ENCODE data around the gene DPYSL5. TPM values are rescaled to one million over a fixed set of nuclear protein-coding genes. Genes with fewer than 3 reads are reported as not detected.
A peak's percentile ranks its signal among the peaks of the same experiment; 100 is the strongest.
"Not testable (repeated sequence)": the region's sequence is repeated elsewhere in the genome, so short reads cannot be mapped to it uniquely, and the experiment has no call there.

Gene DPYSL5
- total RNA-seq, 6 experiments from 2014 or later: not detected

DNA sequence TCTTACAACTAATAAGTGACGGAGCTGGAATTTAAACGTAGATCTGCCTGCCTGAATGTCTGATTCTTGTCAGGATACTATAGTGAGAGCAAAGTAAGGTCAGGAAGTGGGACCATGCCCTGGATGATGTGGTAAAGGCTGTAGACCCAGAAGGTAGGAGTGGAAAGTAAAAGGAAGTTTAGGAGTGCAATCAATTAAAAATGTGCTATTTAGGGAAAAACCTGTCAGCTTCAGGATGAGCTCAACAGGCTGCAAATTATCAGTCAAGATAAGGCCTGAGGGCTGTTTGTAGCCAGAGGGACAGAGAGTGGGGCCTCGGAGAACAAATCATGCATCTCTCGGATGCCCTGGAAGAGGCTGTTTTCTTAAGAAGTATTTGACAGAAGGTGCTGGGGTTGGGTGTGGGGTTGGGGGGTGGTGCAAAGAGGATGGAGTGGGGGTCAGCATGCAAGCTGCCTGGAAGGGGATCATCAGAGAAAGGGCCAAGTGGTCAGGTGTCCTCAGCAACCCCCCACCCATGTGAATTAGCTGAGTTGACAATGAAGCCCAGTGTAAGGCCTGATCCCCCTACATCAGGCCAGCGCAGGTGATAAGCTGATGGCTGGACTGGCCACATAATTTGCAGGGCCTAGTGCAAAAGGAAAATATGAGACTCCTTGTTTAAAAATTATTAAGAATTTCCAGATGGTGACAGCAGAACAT lies 69.4 kb downstream of the DPYSL5 start:
- no peaks in the 10 kb centered on the region for H3K27me3 ChIP-seq
- intact Hi-C loops (cut with DNase I): no loop called here

DNA sequence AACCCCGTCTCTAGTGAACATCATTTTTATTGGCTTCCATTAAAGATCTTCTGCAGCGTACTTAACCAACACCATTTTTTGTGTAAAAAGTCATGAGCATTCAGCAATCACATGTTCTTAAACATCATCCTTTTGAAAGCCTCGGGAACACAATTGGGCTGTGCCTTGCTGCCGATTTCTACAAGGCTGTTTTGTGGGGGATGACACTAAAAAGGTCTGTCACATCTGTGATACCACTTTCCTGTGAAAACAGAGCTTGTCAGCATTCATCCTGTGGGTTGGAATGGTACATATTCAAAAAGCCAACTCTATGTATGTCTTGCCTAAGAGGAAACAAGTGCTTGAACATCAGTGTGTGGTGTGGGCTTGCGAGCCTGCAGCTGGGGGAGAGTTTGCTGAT lies 73.4 kb downstream of the DPYSL5 start:
- no peaks in the 10 kb centered on the region for H3K4me1 ChIP-seq
- WGBS (ENCODE audit: insufficient coverage, low coverage, low lambda C conversion rate, missing lambda C conversion rate): 75% methylated on average over 2 of the region's 5 CpGs
- TF ChIP-seq POLR2A (IDR thresholded peaks at IDR 0.05): no peak
- TF ChIP-seq, protein P1, sequence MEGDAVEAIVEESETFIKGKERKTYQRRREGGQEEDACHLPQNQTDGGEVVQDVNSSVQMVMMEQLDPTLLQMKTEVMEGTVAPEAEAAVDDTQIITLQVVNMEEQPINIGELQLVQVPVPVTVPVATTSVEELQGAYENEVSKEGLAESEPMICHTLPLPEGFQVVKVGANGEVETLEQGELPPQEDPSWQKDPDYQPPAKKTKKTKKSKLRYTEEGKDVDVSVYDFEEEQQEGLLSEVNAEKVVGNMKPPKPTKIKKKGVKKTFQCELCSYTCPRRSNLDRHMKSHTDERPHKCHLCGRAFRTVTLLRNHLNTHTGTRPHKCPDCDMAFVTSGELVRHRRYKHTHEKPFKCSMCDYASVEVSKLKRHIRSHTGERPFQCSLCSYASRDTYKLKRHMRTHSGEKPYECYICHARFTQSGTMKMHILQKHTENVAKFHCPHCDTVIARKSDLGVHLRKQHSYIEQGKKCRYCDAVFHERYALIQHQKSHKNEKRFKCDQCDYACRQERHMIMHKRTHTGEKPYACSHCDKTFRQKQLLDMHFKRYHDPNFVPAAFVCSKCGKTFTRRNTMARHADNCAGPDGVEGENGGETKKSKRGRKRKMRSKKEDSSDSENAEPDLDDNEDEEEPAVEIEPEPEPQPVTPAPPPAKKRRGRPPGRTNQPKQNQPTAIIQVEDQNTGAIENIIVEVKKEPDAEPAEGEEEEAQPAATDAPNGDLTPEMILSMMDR (IDR thresholded peaks at IDR 0.05): no peak
- intact Hi-C loops (cut with DNase I): no loop called here
- no peak for ATAC-seq
- H3K27me3 ChIP-seq: no peaks in the 10 kb centered on the region
- no peak for DNase-seq
- no peak overlapping the region for H3K4me3 ChIP-seq
- no peak overlapping the region for H3K27ac ChIP-seq
- H3K9me3 ChIP-seq: no peaks in the 10 kb centered on the region
- H3K36me3 ChIP-seq: no peaks in the 10 kb centered on the region

More for the DNA sequence above, 69.4 kb downstream of the DPYSL5 start:
- Histone ChIP-seq H3K4me3 (no peak overlapping the region), H3K4me1 (no peaks in the 10 kb centered on the region), H3K9me3 (no peaks in the 10 kb centered on the region), H3K27ac (no peak overlapping the region), H3K36me3 (no peaks in the 10 kb centered on the region)
- no peak for DNase-seq
- no peak for TF ChIP-seq POLR2A (IDR thresholded peaks at IDR 0.05)
- TF ChIP-seq, protein P1 (IDR thresholded peaks at IDR 0.05): no peak
- WGBS (ENCODE audit: insufficient coverage, low coverage, low lambda C conversion rate, missing lambda C conversion rate): 67% methylated on average over 4 of the region's 5 CpGs
- no peak for ATAC-seq

DNA sequence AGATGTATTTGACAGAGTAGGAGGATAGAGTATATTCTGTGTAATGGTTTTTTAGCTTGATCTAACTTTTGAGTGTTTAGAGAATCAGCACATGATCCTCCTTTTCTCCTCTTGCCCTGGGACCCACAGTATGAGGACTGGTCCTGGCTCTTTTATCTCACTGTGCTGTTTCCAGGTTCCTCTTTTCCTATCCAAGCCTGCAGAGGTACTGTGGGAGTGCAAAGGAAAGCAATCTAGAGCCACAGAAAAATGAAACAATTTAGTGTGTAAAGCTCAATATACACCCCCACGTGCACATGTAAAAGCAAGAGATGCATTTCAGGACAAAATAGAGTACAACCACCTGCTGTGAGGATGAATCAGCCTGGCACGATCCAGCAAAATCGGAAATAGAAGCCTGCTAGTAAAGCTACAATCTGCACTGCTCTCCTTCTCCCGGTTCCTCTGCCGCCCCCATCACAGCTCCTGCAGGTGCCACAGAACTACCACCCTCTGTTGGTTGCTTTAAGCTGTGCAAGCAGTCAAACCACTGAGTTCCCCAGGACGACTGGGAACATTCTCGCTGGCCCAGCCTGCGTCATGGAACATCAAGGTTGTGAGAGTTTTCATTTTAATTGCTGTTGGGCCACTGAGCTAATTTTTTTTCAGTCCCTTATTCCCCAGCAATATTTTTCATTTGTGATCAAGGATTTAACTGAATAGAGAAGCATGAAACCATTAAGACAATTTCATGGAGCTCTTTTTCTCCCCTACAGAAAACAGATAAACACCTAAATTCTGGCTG lies 74.7 kb downstream of the DPYSL5 start:
- intact Hi-C loops (cut with DNase I): no loop called here
- Histone ChIP-seq H3K36me3 (no peaks in the 10 kb centered on the region), H3K9me3 (no peaks in the 10 kb centered on the region), H3K27me3 (no peaks in the 10 kb centered on the region), H3K27ac (no peak overlapping the region), H3K4me3 (no peak overlapping the region), H3K4me1 (no peaks in the 10 kb centered on the region)
- 19% methylated on average over 7 of the region's 8 CpGs for WGBS (ENCODE audit: insufficient coverage, low coverage, low lambda C conversion rate, missing lambda C conversion rate)
- TF ChIP-seq POLR2A (IDR thresholded peaks at IDR 0.05): no peak
- TF ChIP-seq, protein P1 (IDR thresholded peaks at IDR 0.05): peak; percentile 37 to 49 (median 38)
- DNase-seq (peak in 1 of 3 donors; percentile 31), ATAC-seq (peak; percentile 59 to 83 (median 76))

DNA sequence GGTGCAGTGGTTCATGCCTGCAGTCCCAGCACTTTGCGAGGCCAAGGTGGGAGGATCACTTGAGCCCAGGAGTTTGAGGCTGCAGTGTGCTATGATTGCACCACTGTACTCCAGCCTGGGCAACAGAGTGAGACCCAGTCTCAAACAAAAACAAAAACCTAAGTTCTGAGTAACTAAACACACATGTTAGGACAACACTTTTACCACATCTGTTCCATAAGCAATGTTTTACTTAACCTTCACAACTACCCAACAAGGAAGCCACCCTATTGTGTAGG lies 75.2 kb downstream of the DPYSL5 start:
- H3K4me1 ChIP-seq; DNase-seq; ATAC-seq; H3K4me3 ChIP-seq; H3K9me3 ChIP-seq; H3K27me3 ChIP-seq; intact Hi-C loops (cut with DNase I); H3K27ac ChIP-seq; H3K36me3 ChIP-seq: not testable (repeated sequence)
- WGBS (ENCODE audit: insufficient coverage, low coverage, low lambda C conversion rate, missing lambda C conversion rate): 50% methylated on average over 1 of the region's 1 CpG

DNA sequence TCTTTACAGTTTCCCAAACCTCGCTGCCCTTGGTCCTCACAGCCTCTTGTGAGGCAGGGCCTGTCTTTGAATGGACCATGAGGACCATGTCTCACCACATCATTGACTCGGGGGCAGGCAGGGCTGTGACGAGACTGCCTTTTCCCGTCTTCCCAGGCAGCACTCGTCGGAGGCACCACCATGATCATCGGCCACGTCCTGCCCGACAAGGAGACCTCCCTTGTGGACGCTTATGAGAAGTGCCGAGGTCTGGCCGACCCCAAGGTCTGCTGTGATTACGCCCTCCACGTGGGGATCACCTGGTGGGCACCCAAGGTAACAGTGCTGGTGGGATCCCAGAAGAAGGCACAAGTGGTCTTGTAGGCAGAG lies 76.8 kb downstream of the DPYSL5 start:
- WGBS (ENCODE audit: insufficient coverage, low coverage, low lambda C conversion rate, missing lambda C conversion rate): no CpG with 5 or more reads among the region's 14 CpGs
- TF ChIP-seq, protein P1 (IDR thresholded peaks at IDR 0.05): no peak
- no peak for TF ChIP-seq POLR2A (IDR thresholded peaks at IDR 0.05)
- H3K27me3 ChIP-seq: no peaks in the 10 kb centered on the region
- no peak overlapping the region for H3K27ac ChIP-seq
- H3K36me3 ChIP-seq: no peaks in the 10 kb centered on the region
- no peaks in the 10 kb centered on the region for H3K4me1 ChIP-seq
- H3K4me3 ChIP-seq: no peak overlapping the region
- DNase-seq: no peak
- intact Hi-C loops (cut with DNase I): no loop called here
- peak in 1 of 4 donors; percentile 27 for ATAC-seq
- H3K9me3 ChIP-seq: no peaks in the 10 kb centered on the region

Data from right lobe of liver (tissue), 6 donors.